Naive thymus-derived CD4-positive, alpha-beta T cell (primary cell): ENCODE measurements around the gene CLSTN1. TPM values are rescaled to one million over a fixed set of nuclear protein-coding genes. Genes with fewer than 3 reads are reported as not detected.
"Not testable (repeated sequence)": the region's sequence is repeated elsewhere in the genome, so short reads cannot be mapped to it uniquely, and the experiment has no call there.

Experiments
- ATAC-seq: fragments of 150-1000 bp; cut with Tn5 transposase; 2 replicates; pipeline ENCODE4 v1.10.0; 2021; ENCODE audit warnings: mild to moderate bottlenecking, moderate library complexity
- CTCF ChIA-PET: fragments of 350-600 bp; sonication (Branson Sonifier 250); formaldehyde crosslinking; loops from one replicate; lab custom pipeline; 2021; ENCODE audit warnings: antibody characterized with exemption; lab: Charles Lee
- POLR2A ChIA-PET: fragments of 350-600 bp; sonication (Branson Sonifier 250); formaldehyde crosslinking; loops from one replicate; lab custom pipeline; 2021; ENCODE audit warnings: antibody characterized with exemption, inconsistent platforms; lab: Charles Lee
- DNase-seq, 9 donors: peaks; one replicate each; pipeline versions ENCODE4 v3.0.0 to v3.0.0-alpha.2; 2020 to 2022; ENCODE audit warnings: mixed read lengths in 1 of 9
- H3K27ac ChIP-seq: one replicate; pipeline ENCODE4 v1.7.0; 2013; ENCODE audit warnings: mild to moderate bottlenecking, low read depth, low read length, moderate library complexity
- H3K27me3 ChIP-seq, 2 donors: one replicate each; pipeline ENCODE4 v1.7.0; 2013; ENCODE audit warnings: low read length in 2 of 2, mild to moderate bottlenecking in 2 of 2, moderate library complexity in 2 of 2; ENCODE audit not compliant: control insufficient read depth in 2 of 2, insufficient read depth in 2 of 2
- H3K36me3 ChIP-seq, 3 experiments: 1 replicate in 2 of 3; 2 replicates in 1 of 3; pipeline ENCODE4 v1.7.0; 2013; ENCODE audit warnings: low read length in 3 of 3, mild to moderate bottlenecking in 3 of 3, moderate library complexity in 1 of 3; ENCODE audit not compliant: insufficient read depth in 3 of 3, control insufficient read depth in 2 of 3
- H3K4me1 ChIP-seq, 2 donors: one replicate each; pipeline ENCODE4 v1.7.0; 2013; ENCODE audit warnings: low read length in 2 of 2, mild to moderate bottlenecking in 2 of 2, moderate library complexity in 1 of 2; ENCODE audit not compliant: control insufficient read depth in 2 of 2, insufficient read depth in 2 of 2
- H3K4me3 ChIP-seq: 2 replicates; pipeline ENCODE4 v1.7.0; 2013; ENCODE audit warnings: mild to moderate bottlenecking, low read length
- H3K9me3 ChIP-seq, 3 experiments: 1 replicate in 2 of 3; 2 replicates in 1 of 3; pipeline ENCODE4 v1.7.0; 2013; ENCODE audit warnings: low read length in 3 of 3; ENCODE audit not compliant: control insufficient read depth in 2 of 3
- H3K27ac Mint-ChIP-seq, 9 donors: one replicate each; pipeline ENCODE4 v1.8.0; 2020 to 2022; ENCODE audit warnings: mixed read lengths in 9 of 9, mild to moderate bottlenecking in 8 of 9, moderate library complexity in 5 of 9, inconsistent platforms in 2 of 9
- H3K27me3 Mint-ChIP-seq, 5 donors: one replicate each; pipeline ENCODE4 v1.8.0; 2021 to 2022; ENCODE audit warnings: mixed read lengths in 5 of 5, mild to moderate bottlenecking in 1 of 5
- H3K36me3 Mint-ChIP-seq, 5 donors: one replicate each; pipeline ENCODE4 v1.8.0; 2020 to 2022; ENCODE audit warnings: mixed read lengths in 5 of 5, mild to moderate bottlenecking in 3 of 5, inconsistent platforms in 1 of 5
- H3K4me1 Mint-ChIP-seq, 7 donors: one replicate each; pipeline ENCODE4 v1.8.0; 2020 to 2022; ENCODE audit warnings: mixed read lengths in 7 of 7, mild to moderate bottlenecking in 3 of 7, inconsistent platforms in 1 of 7
- H3K4me3 Mint-ChIP-seq, 10 donors: one replicate each; pipeline ENCODE4 v1.8.0; 2020 to 2022; ENCODE audit warnings: mild to moderate bottlenecking in 10 of 10, mixed read lengths in 10 of 10, moderate library complexity in 6 of 10, inconsistent platforms in 2 of 10
- H3K9me3 Mint-ChIP-seq, 11 donors: one replicate each; pipeline ENCODE4 v1.8.0; 2020 to 2022; ENCODE audit warnings: mixed read lengths in 11 of 11, mild to moderate bottlenecking in 4 of 11, inconsistent platforms in 1 of 11, moderate library complexity in 1 of 11
- intact Hi-C, 2 donors: fragments of 100-400 bp; cut with micrococcal nuclease; formaldehyde crosslinking; loops; one replicate each; pipeline ENCODE4 v1.15.1; 2023
- polyA plus RNA-seq, 2 donors: library from polyadenylated mRNA; unstranded; fragments of 300-500 nt; fragmentation: Illumina TruSeq; gene quantifications; one replicate each; pipeline ENCODE4 v1.2.3, GENCODE V29; 2021
- total RNA-seq, 6 experiments: library from RNA in 5 of 6; stranded (reverse) in 5 of 6; gene quantifications; 1 replicate in 5 of 6; 2 replicates in 1 of 6; pipeline ENCODE4 v1.2.3 and lab custom pipeline; 2021 to 2026

CLSTN1 gene
- total and polyA plus RNA-seq, 7 experiments from 2014 or later = 16.9 to 116 (median 78.3) TPM

GRCh38 chr1:9793291-9793690, 30.5 kb downstream of the CLSTN1 start:
- Histone ChIP-seq H3K27ac (no peak overlapping the region), H3K27me3 (no peaks in the 10 kb centered on the region), H3K4me1 (peaks cover under 1 to 8% of the 10 kb centered on the region in 2 donors), H3K36me3 (no peaks in the 10 kb centered on the region), H3K9me3 (no peaks in the 10 kb centered on the region), H3K4me3 (no peak overlapping the region)
- Mint-ChIP-seq H3K27ac (peak overlapping the region in 3 of 9 donors; percentile 65 to 88 (median 67)), H3K36me3 (peaks cover 0 to 27% (median 9%) of the 10 kb centered on the region in 5 donors), H3K4me3 (no peak overlapping the region), H3K4me1 (peaks cover 31 to 72% (median 65%) of the 10 kb centered on the region in 7 donors), H3K9me3 (no peaks in the 10 kb centered on the region), H3K27me3 (no peaks in the 10 kb centered on the region)
- ChIA-PET CTCF (interaction anchor here (0.8 to 2.1 kb wide), 2 partner anchors 9 to 60 kb away, joined by 3 to 12 read pairs; no protein-coding TSS in a partner anchor), POLR2A (interaction anchor here (1.1 kb wide), 1 partner anchor 9 kb away, joined by 3 read pairs; no protein-coding TSS in a partner anchor)
- no peak for ATAC-seq
- no peak for DNase-seq
- intact Hi-C loops = no loop called here

- H3K36me3 Mint-ChIP-seq = peaks cover 0 to 25% (median 9%) of the 10 kb centered on the region in 5 donors
- no peak for ATAC-seq
- no peaks in the 10 kb centered on the region for H3K27me3 Mint-ChIP-seq
- H3K4me1 Mint-ChIP-seq = peaks cover 31 to 69% (median 63%) of the 10 kb centered on the region in 7 donors
- DNase-seq = no peak
- Histone ChIP-seq H3K4me1 (peaks cover 6 to 7% of the 10 kb centered on the region in 2 donors), H3K4me3 (no peak overlapping the region), H3K27me3 (no peaks in the 10 kb centered on the region), H3K9me3 (no peaks in the 10 kb centered on the region), H3K36me3 (no peaks in the 10 kb centered on the region), H3K27ac (no peak overlapping the region)
- intact Hi-C loops = no loop called here
- no peak overlapping the region for H3K4me3 Mint-ChIP-seq
- no peaks in the 10 kb centered on the region for H3K9me3 Mint-ChIP-seq
- CTCF ChIA-PET = interaction anchor here (1.0 to 2.1 kb wide), 3 partner anchors 8 to 164 kb away, joined by 3 to 12 read pairs (median 3); no protein-coding TSS in a partner anchor
- POLR2A ChIA-PET = interaction anchor here (0.7 to 1.1 kb wide), 3 partner anchors 10 to 164 kb away, joined by 3 read pairs; no protein-coding TSS in a partner anchor
- peak overlapping the region in 7 of 9 donors; percentile 26 to 75 (median 65) for H3K27ac Mint-ChIP-seq
Observed at GRCh38 chr1:9792156-9793042, 31.4 kb downstream of the CLSTN1 start.

DNA sequence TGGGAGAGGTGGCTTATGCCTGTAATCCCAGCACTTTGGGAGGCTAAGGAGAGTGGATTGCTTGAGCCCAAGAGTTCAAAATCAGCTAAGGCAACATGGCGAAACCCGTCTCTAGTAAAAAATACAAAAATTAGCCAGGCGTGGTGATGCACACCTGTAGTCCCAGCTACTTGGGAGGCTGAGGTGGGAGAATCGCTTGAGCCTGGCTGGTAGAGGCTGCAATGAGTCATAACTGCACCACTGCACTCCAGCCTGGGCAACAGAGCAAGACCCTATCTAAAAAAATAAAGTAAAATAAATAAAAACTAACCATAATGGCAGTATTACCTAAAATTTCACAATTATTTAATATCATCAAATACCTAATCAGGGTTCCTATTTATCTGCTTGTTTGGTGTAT, 34.1 kb downstream of the CLSTN1 start:
- peaks cover 22 to 65% (median 56%) of the 10 kb centered on the region in 7 donors for H3K4me1 Mint-ChIP-seq
- ATAC-seq, H3K27me3 ChIP-seq, POLR2A ChIA-PET, H3K4me3 Mint-ChIP-seq, H3K27ac ChIP-seq, CTCF ChIA-PET, H3K27me3 Mint-ChIP-seq, DNase-seq, H3K9me3 ChIP-seq, H3K9me3 Mint-ChIP-seq, H3K36me3 ChIP-seq, H3K4me3 ChIP-seq: not testable (repeated sequence)
- H3K4me1 ChIP-seq = peaks cover 11 to 17% of the 10 kb centered on the region in 2 donors
- H3K27ac Mint-ChIP-seq = peak overlapping the region in 7 of 9 donors; percentile 9 to 79 (median 53)
- intact Hi-C loops = loop anchor here in 1 of 2 donors (10.0 kb wide), 1 partner anchor 245 kb away; the partner anchor contains the start of gene UBE4B
- peaks cover 0 to 19% (median 6%) of the 10 kb centered on the region in 5 donors for H3K36me3 Mint-ChIP-seq

GRCh38 chr1:9787702-9788101, 36.1 kb downstream of the CLSTN1 start:
- CTCF ChIA-PET = interaction anchor here (0.6 to 5.5 kb wide), 5 partner anchors 75 to 202 kb away, joined by 3 to 82 read pairs (median 4); no protein-coding TSS in a partner anchor
- Histone ChIP-seq H3K9me3 (no peaks in the 10 kb centered on the region), H3K27me3 (no peaks in the 10 kb centered on the region), H3K36me3 (no peaks in the 10 kb centered on the region), H3K4me1 (peaks cover 11 to 17% of the 10 kb centered on the region in 2 donors), H3K27ac (peak overlapping the region; percentile 60), H3K4me3 (peak overlapping the region; percentile 11)
- peak; percentile 96 for ATAC-seq
- Mint-ChIP-seq H3K27me3 (no peaks in the 10 kb centered on the region), H3K9me3 (no peaks in the 10 kb centered on the region), H3K27ac (peak overlapping the region; percentile 70 to 94 (median 90)), H3K4me1 (peaks cover 11 to 53% (median 44%) of the 10 kb centered on the region in 7 donors), H3K36me3 (peaks cover 0 to 19% (median 6%) of the 10 kb centered on the region in 5 donors), H3K4me3 (peak overlapping the region; percentile 8 to 72 (median 66))
- DNase-seq = peak; percentile 12 to 79 (median 72)
- intact Hi-C loops = loop anchor here in 1 of 2 donors (1.0 to 10.0 kb wide), 3 partner anchors 13 to 247 kb away; partner anchors contain the start of genes CLSTN1 and UBE4B
- POLR2A ChIA-PET = interaction anchor here (1.2 kb wide), 1 partner anchor 72 kb away, joined by 4 read pairs; no protein-coding TSS in a partner anchor

GRCh38 chr1:9785406-9785805, 38.4 kb downstream of the CLSTN1 start:
- H3K4me1 Mint-ChIP-seq = peaks cover 11 to 46% (median 34%) of the 10 kb centered on the region in 7 donors
- no peaks in the 10 kb centered on the region for H3K36me3 ChIP-seq
- H3K4me3 Mint-ChIP-seq = no peak overlapping the region
- peaks cover 11 to 17% of the 10 kb centered on the region in 2 donors for H3K4me1 ChIP-seq
- ATAC-seq (no peak), DNase-seq (no peak)
- H3K9me3 ChIP-seq = no peaks in the 10 kb centered on the region
- ChIA-PET POLR2A (interaction anchor here (0.7 to 1.9 kb wide), 3 partner anchors 16 to 156 kb away, joined by 3 to 5 read pairs (median 4); no protein-coding TSS in a partner anchor), CTCF (interaction anchor here (0.7 to 5.5 kb wide), 12 partner anchors 12 to 170 kb away, joined by 3 to 82 read pairs (median 4); no protein-coding TSS in a partner anchor)
- no peak overlapping the region for H3K27ac Mint-ChIP-seq
- peaks cover 0 to 15% (median 5%) of the 10 kb centered on the region in 5 donors for H3K36me3 Mint-ChIP-seq
- no peak overlapping the region for H3K4me3 ChIP-seq
- H3K27me3 Mint-ChIP-seq = no peaks in the 10 kb centered on the region
- H3K9me3 Mint-ChIP-seq = no peaks in the 10 kb centered on the region
- intact Hi-C loops = loop anchor here in 1 of 2 donors (10.0 kb wide), 1 partner anchor 249 kb away; the partner anchor contains the start of gene UBE4B
- H3K27ac ChIP-seq = no peak overlapping the region
- H3K27me3 ChIP-seq = no peaks in the 10 kb centered on the region
